GM12892 (cell line): Measurements from ENCODE around the gene SYDE2.
A peak's percentile ranks its signal among the peaks of the same experiment; 100 is the strongest.
"Not testable (repeated sequence)": the region's sequence is repeated elsewhere in the genome, so short reads cannot be mapped to it uniquely, and the experiment has no call there.

ENCODE experiments used
- DNase-seq: peaks from one replicate; pipeline ENCODE4 v3.0.0; 2011; ENCODE audit not compliant: insufficient read length
- FAIRE-seq: peaks from 2 replicates; lab custom pipeline; 2011; peaks lifted over from hg19 to GRCh38; lab: Jason Lieb, UNC
- POLR2A ChIP-seq: IDR thresholded peaks from 2 replicates; pipeline ENCODE4 v1.6.1; 2011; ENCODE audit warnings: low read depth, low read length, control low read depth
- POLR2AphosphoS5 ChIP-seq: IDR thresholded peaks from 2 replicates; pipeline ENCODE4 v1.6.1; 2011; ENCODE audit warnings: low read depth, low read length, control low read depth
- TAF1 ChIP-seq: IDR thresholded peaks from 2 replicates; pipeline ENCODE4 v1.6.1; 2011; ENCODE audit warnings: low read depth, mild to moderate bottlenecking, control low read depth, low read length, borderline replicate concordance

The SYDE2 gene

DNA sequence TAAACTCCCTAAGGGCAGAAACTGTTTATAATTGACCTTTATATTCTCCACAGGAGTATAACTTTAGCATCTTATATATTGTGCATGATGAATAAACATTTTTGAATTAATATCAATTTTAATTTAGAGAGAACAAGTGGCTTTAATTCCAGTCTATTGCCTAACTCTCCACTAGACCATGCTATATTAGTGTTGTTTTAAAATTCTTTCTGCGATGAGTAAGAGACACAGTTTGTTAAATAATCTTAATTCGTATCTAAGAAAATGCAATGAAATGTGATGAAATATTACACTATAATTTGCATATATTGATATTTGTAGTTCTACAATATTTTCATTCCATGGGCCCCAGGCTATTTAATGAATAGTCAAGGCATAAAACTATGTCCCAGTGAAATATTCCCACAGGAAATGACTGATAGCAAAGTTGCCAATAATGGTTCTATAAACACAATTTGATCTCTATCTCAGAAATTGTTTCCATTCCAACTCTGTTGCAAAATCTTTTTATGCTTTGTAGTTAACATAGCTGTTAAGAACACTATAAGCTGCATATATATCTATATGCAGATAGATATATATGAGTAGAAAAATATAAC lies 2.9 kb upstream of the SYDE2 start:
- DNase-seq (no peak), FAIRE-seq (no peak)
- TF ChIP-seq POLR2A (no peak), TAF1 (no peak), POLR2AphosphoS5 (no peak)

DNA sequence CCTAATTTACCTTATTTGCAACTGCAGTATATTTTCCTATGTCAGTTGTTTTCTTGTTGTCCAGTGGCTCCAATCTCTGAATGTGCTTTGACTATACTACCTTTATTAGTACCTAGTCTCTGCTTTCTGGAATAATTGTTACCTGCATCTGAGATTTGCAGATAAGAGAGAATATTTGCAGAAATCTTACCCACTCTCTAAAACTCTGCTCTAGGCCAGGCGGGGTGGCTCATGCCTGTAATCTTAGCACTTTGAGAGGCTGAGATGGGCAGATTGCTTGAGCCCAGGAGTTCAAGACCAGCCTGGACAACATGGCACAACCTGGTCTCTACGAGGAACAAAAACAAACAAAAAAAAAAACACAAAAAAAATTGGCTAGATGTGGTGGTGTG lies 2.0 kb upstream of the SYDE2 start:
- TF ChIP-seq POLR2AphosphoS5: no peak
- TF ChIP-seq TAF1: no peak
- TF ChIP-seq POLR2A: no peak
- DNase-seq (no peak), FAIRE-seq (no peak)

DNA sequence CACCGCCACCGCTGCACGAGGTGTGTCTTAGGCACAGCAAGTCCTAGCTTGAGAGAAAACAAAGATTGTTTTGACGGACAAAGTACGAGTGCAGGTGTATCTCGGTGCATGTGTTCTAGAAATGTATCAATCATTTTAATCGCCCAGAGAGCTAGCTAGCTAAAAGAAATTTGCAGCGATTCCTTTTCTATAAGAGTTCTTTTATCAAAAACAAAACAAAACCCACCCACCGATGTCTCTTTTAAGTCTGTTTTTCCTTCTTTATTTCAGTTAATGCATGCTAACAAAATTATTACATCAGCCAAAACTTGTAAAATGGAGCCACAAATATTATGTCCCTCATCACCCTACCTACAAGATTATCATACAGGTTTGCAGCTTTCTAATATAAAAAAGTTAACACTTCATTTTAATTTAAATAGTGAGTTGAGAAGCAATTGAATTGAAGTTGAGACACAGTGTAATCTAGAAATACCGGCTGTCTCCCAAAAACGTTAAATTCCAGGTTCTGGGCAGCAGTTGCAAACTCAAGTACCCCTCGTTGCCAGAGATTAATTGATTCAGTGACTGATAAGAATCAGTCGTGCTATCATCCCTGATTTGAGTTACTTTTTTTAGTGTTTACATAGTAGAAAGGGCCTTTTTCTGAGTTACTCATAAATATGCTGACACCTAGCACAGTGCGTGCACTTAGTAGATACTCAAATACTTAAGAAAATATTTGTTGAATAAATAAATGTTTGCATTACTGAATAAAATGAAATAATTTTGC lies 1.5 kb upstream of the SYDE2 start:
- no peak for DNase-seq

DNA sequence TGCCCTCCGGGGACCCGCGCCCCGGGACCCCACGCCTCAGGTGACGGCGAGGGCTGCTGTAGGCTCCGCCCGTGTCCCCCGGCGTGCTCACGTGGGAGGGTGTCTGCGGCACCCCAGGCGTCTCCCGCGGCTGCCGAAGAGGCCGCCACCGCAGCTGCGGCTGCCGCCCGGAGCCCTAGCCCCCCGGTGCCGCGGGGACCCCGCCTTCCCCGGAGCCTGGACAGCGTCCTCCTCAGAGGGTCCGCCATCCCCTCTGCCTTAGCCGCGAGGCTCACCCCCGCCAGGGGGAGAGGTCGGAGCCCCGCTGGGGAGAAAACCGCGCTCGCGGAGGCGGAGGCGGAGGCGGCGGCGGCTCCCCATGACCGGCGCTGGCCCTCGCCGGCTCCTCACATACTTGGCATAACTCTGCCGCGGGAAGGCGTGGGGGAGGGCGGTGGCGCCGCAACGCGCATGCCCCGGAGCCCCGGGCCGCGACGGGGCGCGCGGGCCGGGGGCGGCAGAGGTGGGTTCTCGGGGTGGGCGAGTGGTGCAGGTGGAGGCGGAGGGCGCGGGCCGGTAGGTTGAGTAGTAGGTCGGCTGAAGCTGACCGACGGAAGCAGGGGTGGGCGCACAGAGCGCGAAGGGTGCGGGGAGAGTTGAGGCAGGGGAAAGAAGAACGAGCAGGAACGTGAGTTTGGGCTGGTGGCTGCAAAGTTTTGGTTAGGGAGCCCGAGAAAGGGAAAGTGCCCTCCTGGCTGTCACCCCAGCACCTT lies 700 bp upstream of the SYDE2 start:
- TF ChIP-seq POLR2AphosphoS5 (no peak), TAF1 (no peak), POLR2A (no peak)
- peak; percentile 54 for DNase-seq
- peak; percentile 77 for FAIRE-seq

More for the DNA sequence above, 1.5 kb upstream of the SYDE2 start:
- no peak for FAIRE-seq
- TF ChIP-seq POLR2AphosphoS5: no peak
- no peak for TF ChIP-seq POLR2A
- TF ChIP-seq TAF1: no peak

DNA sequence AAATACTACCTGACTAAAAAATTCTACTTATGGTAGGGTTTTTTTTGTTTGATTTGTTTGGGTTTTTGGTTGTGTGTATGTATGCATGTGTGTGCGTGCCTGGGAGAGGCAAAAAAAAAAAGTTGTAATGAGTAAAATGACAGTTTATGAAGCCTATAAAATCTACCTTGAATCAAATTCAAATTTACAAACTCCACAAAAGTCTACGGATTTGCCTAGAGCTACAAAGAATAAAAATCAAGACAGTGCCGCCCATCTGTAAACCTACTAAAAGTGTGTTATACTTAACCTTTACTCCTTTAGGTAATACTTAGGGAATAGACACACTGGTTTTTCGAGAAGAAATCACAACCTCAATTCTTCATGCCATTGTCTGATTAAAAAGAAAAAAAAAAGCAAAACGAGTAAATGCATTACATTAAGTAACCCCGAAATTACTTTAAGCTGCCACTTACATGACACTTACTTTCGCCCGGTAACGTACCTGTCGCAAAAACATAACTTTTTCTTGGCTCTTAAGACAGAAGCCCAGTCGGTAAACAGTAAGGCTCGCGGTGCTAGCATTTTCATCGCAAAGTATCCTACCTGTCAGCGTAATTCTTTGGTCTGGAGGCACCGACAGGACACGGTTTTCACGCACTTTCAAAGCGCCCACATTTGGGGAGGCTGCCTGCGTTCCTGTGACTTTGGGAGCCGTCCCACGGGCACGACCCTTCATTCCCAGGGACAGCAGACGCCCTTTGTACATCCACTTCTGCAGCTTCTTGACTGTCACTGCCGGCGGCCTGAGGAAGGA lies 951 bp downstream of the SYDE2 start:
- TF ChIP-seq TAF1: no peak
- TF ChIP-seq POLR2AphosphoS5: no peak
- no peak for TF ChIP-seq POLR2A
- FAIRE-seq (peak; percentile 58), DNase-seq (no peak)

DNA sequence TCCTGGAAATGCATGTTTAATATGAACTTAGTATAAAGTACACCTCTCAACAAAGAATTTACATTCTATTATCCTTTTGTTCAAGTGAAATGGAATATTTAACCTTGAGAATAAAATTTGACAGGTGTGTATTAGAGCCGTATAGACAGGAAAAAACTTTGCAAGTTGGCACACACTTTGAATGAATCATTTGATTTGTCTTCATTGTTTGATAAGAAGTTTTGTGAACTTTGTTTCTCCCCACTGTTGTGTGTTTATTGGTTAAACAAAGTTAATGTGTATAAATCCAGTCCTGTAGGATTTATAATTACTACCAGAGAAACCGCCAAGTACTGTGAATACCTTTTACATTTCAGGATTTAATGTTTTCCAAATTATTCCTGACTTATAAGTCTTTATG lies 2.0 kb downstream of the SYDE2 start:
- TF ChIP-seq TAF1: no peak
- TF ChIP-seq POLR2A: no peak
- no peak for TF ChIP-seq POLR2AphosphoS5
- FAIRE-seq: no peak
- no peak for DNase-seq

DNA sequence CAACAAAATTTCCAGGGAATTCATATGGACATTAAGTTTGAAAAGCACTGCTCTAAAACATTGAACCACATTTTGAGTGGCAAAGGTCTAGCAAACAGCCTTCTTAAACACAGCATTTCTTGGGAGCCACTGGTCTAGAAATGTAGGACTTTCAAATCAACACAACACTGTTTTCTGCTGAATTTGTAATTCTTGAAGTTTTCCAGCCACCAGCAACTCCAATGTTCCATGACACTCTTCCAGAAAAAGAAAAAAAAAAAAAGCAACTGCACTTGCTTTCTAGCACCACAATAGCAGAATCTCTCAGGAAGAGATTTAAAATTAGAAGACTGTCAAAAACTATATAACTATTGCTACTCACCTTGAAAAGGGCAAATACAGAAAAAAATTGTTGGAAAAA lies 4.5 kb downstream of the SYDE2 start:
- FAIRE-seq: no peak
- TF ChIP-seq POLR2AphosphoS5 (no peak), TAF1 (no peak), POLR2A (no peak)
- DNase-seq: no peak

DNA sequence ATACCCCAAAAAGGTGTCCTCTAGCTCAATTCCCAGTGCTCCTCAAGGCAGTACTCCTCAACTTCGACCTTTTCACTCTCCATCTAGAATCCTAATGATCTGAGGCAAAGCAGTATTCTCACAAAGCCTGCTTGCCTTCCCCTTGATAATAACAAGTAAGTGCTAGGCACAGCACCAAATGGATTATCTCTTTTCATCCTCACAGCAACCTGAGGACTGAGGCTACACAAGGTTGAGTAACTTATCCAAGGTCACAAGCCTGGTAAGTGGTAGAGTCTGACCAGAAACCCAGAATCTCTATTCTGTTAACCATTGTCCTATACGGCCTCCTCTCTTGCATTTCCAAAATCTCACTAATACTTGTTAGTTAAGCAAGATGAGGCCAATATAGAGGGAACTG lies 5.1 kb downstream of the SYDE2 start:
- FAIRE-seq (no peak), DNase-seq (no peak)
- TF ChIP-seq TAF1: no peak
- TF ChIP-seq POLR2A: no peak
- TF ChIP-seq POLR2AphosphoS5: no peak

DNA sequence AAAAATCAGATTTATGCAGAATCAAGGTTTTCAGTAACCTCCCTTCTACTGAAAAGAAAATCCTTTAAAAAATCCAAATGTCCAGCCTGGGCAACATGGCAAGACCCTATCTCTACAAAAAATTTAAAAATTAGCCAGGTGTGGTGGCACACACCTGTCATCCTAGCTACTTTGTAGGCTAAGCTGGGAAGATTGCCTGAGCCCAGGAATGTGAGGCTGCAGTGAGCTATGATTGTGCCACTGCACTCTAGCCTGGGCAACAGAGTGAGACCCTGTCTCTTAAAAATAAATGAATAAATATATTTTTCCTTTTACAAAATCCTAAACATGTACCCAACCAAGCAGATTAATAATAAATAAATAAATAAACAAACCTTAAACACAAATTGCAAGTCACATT lies 8.7 kb downstream of the SYDE2 start:
- not testable (repeated sequence) for DNase-seq, FAIRE-seq

DNA sequence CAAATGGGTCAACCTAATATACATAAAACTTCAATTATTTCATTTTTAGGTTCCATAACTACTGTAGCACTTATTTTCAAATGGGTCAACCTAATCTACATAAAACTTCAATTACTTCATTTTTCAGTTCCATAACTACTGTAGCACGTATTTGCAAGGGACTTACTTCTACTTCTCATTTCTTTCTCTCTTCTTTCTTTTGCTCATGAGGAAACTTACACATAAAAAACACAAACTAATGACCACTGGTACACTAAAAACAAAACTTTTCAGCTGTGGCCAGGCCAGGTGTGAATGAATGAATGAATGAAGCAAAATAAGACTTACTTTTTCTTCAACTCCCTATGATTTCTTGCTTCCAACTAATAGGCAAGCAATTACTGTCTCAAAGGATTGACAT lies 11.7 kb downstream of the SYDE2 start:
- peak; percentile 72 for FAIRE-seq
- DNase-seq: no peak
- TF ChIP-seq TAF1 (no peak), POLR2AphosphoS5 (no peak), POLR2A (no peak)

DNA sequence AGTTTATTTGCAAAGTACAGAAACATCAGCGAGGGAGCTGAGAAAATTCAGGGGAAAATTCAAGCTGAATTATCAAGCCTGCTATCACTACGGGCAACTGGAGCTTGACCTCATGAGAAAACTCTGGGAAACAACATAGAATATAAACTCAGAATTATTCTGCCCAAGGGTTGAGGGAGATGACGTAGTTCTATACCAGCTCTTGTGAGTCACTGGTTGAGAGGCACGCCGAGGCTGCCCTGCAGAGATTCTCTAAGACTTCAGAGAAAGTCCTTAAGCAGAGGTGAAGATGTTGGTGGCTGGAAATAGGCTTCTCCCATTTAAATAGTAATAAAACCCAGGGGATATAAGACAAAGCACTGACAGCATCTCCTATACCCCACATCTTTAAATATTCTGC lies 12.3 kb downstream of the SYDE2 start:
- DNase-seq (no peak), FAIRE-seq (no peak)
- no peak for TF ChIP-seq POLR2A
- TF ChIP-seq POLR2AphosphoS5: no peak
- TF ChIP-seq TAF1: no peak

DNA sequence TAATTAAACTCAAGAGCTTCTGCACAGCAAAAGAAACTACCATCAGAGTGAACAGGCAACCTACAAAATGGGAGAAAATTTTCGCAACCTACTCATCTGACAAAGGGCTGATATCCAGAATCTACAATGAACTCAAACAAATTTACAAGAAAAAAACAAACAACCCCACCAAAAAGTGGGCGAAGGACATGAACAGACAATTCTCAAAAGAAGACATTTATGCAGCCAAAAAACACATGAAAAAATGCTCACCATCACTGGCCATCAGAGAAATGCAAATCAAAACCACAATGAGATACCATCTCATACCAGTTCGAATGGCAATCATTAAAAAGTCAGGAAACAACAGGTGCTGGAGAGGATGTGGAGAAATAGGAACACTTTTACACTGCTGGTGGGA lies 13.8 kb downstream of the SYDE2 start:
- not testable (repeated sequence) for FAIRE-seq, DNase-seq
